Right atrium auricular region (tissue), 2 donors: ENCODE measurements around the gene SCAF4. TPM values are rescaled to one million over a fixed set of nuclear protein-coding genes. Genes with fewer than 3 reads are reported as not detected.

ENCODE experiments used
- DNase-seq: peaks from one replicate; pipeline ENCODE4 v3.0.0-alpha.2; 2019; ENCODE audit warnings: low spot score
- H3K27ac ChIP-seq, 2 donors: fragments of 200-600 bp; sonication (generic); 1 replicate in 1 of 2; 2 replicates in 1 of 2; pipeline ENCODE4 v1.5.1; 2016 to 2019
- H3K27me3 ChIP-seq, 2 donors: fragments of 200-600 bp; sonication (generic); one replicate each; pipeline versions ENCODE4 v1.5.1 to v1.6.0; 2017 to 2019
- H3K36me3 ChIP-seq: fragments of 200-600 bp; sonication (generic); one replicate; pipeline ENCODE4 v1.5.1; 2016
- H3K4me1 ChIP-seq, 2 donors: fragments of 200-600 bp; sonication (generic); one replicate each; pipeline versions ENCODE4 v1.5.1 to v1.6.0; 2017 to 2019
- H3K4me3 ChIP-seq, 2 donors: fragments of 200-600 bp; sonication (generic); 1 replicate in 1 of 2; 2 replicates in 1 of 2; pipeline ENCODE4 v1.5.1; 2017 to 2019; ENCODE audit warnings: mild to moderate bottlenecking in 1 of 2, moderate library complexity in 1 of 2
- H3K9me3 ChIP-seq, 2 donors: fragments of 200-600 bp; sonication (generic); one replicate each; pipeline ENCODE4 v1.5.1; 2019
- total RNA-seq, 2 donors: library from RNA; depleted of rRNA; stranded (reverse); fragments of >200 nt; gene quantifications; one replicate each; pipeline ENCODE4 v1.1.0, GENCODE V29; 2016
- TF ChIP-seq, protein P1 (sequence below), 2 donors: fragments of 200-600 bp; sonication (generic); IDR thresholded peaks; one replicate each; pipeline ENCODE4 v1.5.1; 2019; ENCODE audit warnings: antibody characterized with exemption in 2 of 2

Gene SCAF4
- total RNA-seq, 2 donors from 2014 or later = 8.8 to 12.2 TPM

DNA sequence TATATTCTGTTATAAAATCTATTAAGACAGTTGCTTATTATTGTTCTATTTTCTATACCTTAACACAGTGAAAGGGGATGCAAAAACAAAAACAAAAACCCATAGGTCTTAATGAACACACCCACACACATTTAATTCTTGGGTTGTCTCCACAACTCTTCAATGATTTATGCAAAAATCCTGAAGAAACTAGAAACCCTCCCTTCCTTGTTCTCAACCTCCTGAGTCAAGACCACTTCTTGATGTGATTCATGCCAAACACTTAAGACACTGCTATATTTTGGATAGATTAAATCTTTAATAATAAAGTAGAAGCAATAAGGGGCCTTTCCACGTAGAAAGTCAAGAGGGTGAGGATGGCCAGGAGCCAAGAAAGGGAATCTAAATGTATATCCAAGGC lies 23.4 kb downstream of the SCAF4 start:
- H3K27me3 ChIP-seq = no peaks in the 10 kb centered on the region
- H3K9me3 ChIP-seq = no peaks in the 10 kb centered on the region
- no peak for DNase-seq
- TF ChIP-seq, protein P1, sequence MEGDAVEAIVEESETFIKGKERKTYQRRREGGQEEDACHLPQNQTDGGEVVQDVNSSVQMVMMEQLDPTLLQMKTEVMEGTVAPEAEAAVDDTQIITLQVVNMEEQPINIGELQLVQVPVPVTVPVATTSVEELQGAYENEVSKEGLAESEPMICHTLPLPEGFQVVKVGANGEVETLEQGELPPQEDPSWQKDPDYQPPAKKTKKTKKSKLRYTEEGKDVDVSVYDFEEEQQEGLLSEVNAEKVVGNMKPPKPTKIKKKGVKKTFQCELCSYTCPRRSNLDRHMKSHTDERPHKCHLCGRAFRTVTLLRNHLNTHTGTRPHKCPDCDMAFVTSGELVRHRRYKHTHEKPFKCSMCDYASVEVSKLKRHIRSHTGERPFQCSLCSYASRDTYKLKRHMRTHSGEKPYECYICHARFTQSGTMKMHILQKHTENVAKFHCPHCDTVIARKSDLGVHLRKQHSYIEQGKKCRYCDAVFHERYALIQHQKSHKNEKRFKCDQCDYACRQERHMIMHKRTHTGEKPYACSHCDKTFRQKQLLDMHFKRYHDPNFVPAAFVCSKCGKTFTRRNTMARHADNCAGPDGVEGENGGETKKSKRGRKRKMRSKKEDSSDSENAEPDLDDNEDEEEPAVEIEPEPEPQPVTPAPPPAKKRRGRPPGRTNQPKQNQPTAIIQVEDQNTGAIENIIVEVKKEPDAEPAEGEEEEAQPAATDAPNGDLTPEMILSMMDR (IDR thresholded peaks at IDR 0.05) = no peak
- H3K4me1 ChIP-seq = peaks cover 0 to 42% of the 10 kb centered on the region in 2 donors
- no peak overlapping the region for H3K27ac ChIP-seq
- H3K36me3 ChIP-seq = no peaks in the 10 kb centered on the region
- H3K4me3 ChIP-seq = no peak overlapping the region

DNA sequence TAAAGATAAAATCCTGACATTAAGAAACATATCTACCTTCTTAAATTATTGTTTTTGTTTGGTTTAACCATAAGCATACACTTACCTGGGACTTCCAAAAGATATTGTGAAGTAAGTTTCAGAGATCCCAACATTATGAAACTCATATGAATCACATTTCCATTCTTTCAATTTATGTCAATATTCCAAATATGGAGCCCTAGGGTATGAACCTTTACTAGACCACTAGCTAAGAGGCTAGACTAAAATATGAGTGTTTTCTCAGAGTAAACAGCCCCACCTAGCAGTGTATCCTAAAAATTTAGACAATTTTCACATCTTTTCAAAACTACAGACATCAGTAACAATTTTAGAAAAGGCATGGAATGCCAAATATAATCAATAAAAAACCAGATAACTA lies 24.4 kb downstream of the SCAF4 start:
- TF ChIP-seq, protein P1 (IDR thresholded peaks at IDR 0.05) = no peak
- Histone ChIP-seq H3K4me1 (peaks cover 0 to 40% of the 10 kb centered on the region in 2 donors), H3K4me3 (no peak overlapping the region), H3K36me3 (no peaks in the 10 kb centered on the region), H3K9me3 (no peaks in the 10 kb centered on the region), H3K27me3 (no peaks in the 10 kb centered on the region), H3K27ac (no peak overlapping the region)
- no peak for DNase-seq

DNA sequence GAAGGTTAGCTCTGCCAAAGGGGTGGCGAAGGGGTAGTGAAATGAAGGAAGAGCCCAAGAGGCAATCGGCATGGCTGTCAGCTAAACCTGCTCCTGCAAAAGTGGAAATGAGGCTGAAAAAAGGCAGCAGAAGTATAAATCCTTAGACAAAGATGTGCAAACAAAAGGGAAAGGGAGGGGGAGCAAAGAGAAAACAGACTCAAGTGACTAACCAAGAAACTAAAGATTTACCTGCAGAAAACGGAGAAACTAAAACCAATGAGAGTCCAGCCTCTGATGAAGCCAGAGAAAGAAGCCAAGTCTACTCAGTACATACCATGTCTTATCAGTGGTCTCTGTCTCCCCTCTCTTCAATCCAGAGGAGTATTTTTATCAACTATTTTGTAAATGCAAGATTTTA lies 25.4 kb downstream of the SCAF4 start:
- Histone ChIP-seq H3K9me3 (no peaks in the 10 kb centered on the region), H3K27ac (no peak overlapping the region), H3K27me3 (no peaks in the 10 kb centered on the region), H3K36me3 (peaks cover 7% of the 10 kb centered on the region), H3K4me1 (peaks cover 0 to 40% of the 10 kb centered on the region in 2 donors), H3K4me3 (no peak overlapping the region)
- TF ChIP-seq, protein P1 (IDR thresholded peaks at IDR 0.05) = no peak
- DNase-seq = no peak

DNA sequence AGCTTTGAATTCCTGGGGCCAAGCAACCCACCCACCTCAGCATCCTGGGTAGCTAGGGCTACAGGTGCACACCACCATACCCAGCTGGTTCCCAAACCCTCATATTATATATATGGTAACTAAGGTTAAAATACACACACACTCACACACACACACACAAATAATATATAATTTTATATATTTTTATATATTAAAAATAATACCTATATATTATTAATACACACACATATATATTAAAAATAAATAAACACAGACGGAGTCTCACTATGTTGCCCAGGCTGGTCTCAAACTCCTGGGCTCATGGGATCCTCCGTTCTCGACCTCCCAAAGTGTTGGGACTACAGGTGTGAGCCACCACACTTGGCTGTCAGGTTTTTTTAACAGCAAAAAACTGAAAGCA lies 31.9 kb downstream of the SCAF4 start:
- TF ChIP-seq, protein P1 (IDR thresholded peaks at IDR 0.05) = no peak
- Histone ChIP-seq H3K9me3 (no peaks in the 10 kb centered on the region), H3K4me1 (no peaks in the 10 kb centered on the region), H3K27me3 (no peaks in the 10 kb centered on the region), H3K36me3 (peaks cover 48% of the 10 kb centered on the region), H3K27ac (no peak overlapping the region), H3K4me3 (no peak overlapping the region)
- DNase-seq = no peak

DNA sequence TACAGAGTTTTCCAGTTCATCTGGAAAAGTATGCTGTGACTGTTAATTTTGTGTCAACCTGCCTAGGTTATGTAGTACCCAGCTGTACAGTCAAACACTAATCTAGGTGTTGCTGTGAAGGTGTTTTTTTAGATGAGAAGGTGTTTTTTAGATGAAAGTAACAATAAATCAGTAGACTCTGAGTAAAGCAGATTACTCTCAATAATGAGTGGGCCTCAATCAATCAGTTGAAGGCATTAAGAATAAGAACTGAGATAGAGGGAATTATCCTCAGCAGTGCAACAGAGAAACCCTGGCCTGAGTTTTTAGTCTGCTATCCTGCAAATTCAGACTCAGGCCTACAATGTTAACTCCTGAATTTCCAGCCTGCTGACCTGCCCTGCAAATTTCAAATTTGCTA lies 33.5 kb downstream of the SCAF4 start:
- DNase-seq = no peak
- Histone ChIP-seq H3K36me3 (peaks cover 54% of the 10 kb centered on the region), H3K4me3 (no peak overlapping the region), H3K4me1 (no peaks in the 10 kb centered on the region), H3K27ac (no peak overlapping the region), H3K27me3 (no peaks in the 10 kb centered on the region), H3K9me3 (no peaks in the 10 kb centered on the region)
- TF ChIP-seq, protein P1 (IDR thresholded peaks at IDR 0.05) = no peak

DNA sequence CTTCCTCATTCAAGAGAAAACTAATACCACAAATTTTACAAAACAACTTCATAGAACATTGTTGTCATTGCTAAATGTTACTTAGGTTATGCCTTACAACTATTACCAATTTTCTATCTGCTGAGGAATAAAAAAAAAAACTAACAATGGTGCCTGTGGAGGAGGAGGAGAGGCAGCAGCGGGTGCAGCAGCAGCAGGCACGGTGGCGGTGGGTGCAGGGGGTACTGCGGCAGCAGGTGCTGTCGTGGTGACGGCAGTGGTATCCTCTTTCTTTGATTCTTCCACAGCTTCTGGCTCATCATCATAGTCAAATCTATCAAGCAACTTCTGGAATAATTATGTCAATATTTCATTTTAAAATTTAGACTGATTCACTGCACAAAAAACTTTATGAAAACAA lies 35.5 kb downstream of the SCAF4 start:
- Histone ChIP-seq H3K9me3 (no peaks in the 10 kb centered on the region), H3K27ac (no peak overlapping the region), H3K36me3 (peaks cover 66% of the 10 kb centered on the region), H3K4me1 (no peaks in the 10 kb centered on the region), H3K27me3 (no peaks in the 10 kb centered on the region), H3K4me3 (no peak overlapping the region)
- DNase-seq = no peak
- TF ChIP-seq, protein P1 (IDR thresholded peaks at IDR 0.05) = no peak
